D721Med (cell line): ENCODE results near the gene NT5DC2.

Experiments
- DNase-seq: peaks from one replicate; pipeline ENCODE4 v3.0.0; 2011; ENCODE audit warnings: low spot score; ENCODE audit not compliant: insufficient read length
- FAIRE-seq: peaks from 2 replicates; lab custom pipeline; 2011; peaks lifted over from hg19 to GRCh38; lab: Jason Lieb, UNC
- CTCF ChIP-seq: IDR thresholded peaks from 2 replicates; pipeline ENCODE4 v1.5.1; 2012; ENCODE audit warnings: mild to moderate bottlenecking, control low read depth; ENCODE audit not compliant: insufficient read depth; ENCODE audit errors: missing control alignments

The NT5DC2 gene

GRCh38 chr3:52532838-52533622 lies 627 bp downstream of the NT5DC2 start:
- DNase-seq: peak; percentile 41
- FAIRE-seq: no peak
- TF ChIP-seq CTCF: no peak

GRCh38 chr3:52532517-52532837 lies 1.2 kb downstream of the NT5DC2 start:
- no peak for TF ChIP-seq CTCF
- DNase-seq: peak; percentile 15
- FAIRE-seq: no peak

GRCh38 chr3:52531860-52532516 lies 1.7 kb downstream of the NT5DC2 start:
- FAIRE-seq (no peak), DNase-seq (no peak)
- TF ChIP-seq CTCF: no peak

- FAIRE-seq: no peak
- no peak for TF ChIP-seq CTCF
These were observed 2.5 kb downstream of the NT5DC2 start for GRCh38 chr3:52530918-52531826.

GRCh38 chr3:52529376-52530333 lies 4.0 kb downstream of the NT5DC2 start:
- FAIRE-seq (no peak), DNase-seq (no peak)
- TF ChIP-seq CTCF: no peak

More at GRCh38 chr3:52530918-52531826, 2.5 kb downstream of the NT5DC2 start:
- DNase-seq: peak; percentile 12

GRCh38 chr3:52528586-52529375 lies 4.9 kb downstream of the NT5DC2 start:
- FAIRE-seq: no peak
- TF ChIP-seq CTCF: no peak
- DNase-seq: no peak
